NCI-H226 (cell line): ENCODE results near the gene ZNF672.
A peak's percentile ranks its signal among the peaks of the same experiment; 100 is the strongest.
"Not testable (repeated sequence)": the region's sequence is repeated elsewhere in the genome, so short reads cannot be mapped to it uniquely, and the experiment has no call there.

Source experiments
- DNase-seq: peaks from one replicate; pipeline ENCODE4 v3.0.0-alpha.2; 2015

Gene ZNF672

DNA sequence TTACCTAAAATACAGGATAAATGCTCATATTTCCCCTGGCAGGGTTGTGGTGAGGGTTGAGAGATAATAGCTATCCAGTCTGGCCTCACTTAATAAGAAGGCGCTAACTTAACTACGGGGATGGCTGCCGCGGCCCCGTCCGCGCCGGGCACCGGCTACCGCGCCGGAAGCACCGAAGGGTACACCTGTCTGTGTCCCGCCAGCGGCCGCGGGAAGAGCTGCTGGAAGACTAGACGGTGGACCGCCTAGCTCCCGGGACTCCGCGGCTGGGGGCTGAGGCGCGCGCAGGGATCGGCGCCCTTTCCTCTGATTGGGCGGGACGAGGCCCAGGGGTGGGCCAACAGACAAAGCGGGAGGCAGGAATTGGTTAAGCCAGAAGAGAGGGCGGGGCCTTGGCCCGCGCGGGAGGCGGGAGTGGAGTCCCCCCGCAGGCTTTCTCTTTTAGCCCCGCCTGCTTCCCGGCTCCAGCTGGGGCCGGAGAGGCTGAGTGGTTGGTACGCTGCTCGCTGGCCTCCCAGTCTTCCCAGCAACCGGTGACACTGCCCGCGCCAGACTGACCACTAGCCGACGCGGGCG, at the start of gene ZNF672:
TSS of gene ZNF672 (plus strand) at position 444 of the 576 bp plus-strand sequence. CDS start 9,051 bp downstream, outside the sequence.
- peak; percentile 97 for DNase-seq

DNA sequence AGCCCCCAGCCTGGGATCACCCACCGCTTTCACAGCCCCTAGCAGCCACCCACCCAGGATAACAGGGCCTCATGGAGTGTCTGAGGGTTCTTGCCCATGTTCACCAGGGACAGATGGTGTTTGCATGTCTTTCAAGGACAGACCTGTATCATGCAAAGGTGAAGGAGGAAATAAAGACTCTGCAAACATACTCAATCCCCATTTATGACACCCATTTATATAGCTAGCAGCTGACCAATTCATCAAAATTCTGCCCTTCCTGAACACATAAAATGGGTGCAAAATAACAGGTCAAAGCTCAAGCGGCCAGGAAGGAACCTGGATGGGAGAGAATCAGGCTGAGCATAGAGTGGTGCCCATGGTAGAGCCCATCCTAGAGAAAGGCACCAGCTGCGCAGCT, 49.7 kb upstream of the ZNF672 start:
- no peak for DNase-seq

DNA sequence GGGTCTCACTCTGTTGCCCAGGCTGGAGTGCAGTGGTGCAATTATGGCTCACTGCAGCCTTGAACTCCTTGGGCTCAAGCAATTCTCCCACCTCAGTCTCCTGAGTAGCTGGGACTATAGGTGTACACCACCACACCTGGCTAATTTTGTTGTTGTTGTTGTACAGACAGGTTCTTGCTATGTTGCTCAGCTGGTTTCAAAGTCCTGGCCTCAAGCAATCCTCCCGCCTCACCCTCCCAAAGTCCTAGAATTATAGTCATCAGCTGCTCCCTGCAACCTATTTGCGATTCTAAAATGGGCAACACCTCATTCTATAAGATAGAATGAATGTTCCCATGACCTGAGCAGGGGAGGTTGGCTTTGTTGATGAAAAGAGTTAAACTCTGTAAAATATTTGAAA, 48.7 kb upstream of the ZNF672 start:
- not testable (repeated sequence) for DNase-seq

DNA sequence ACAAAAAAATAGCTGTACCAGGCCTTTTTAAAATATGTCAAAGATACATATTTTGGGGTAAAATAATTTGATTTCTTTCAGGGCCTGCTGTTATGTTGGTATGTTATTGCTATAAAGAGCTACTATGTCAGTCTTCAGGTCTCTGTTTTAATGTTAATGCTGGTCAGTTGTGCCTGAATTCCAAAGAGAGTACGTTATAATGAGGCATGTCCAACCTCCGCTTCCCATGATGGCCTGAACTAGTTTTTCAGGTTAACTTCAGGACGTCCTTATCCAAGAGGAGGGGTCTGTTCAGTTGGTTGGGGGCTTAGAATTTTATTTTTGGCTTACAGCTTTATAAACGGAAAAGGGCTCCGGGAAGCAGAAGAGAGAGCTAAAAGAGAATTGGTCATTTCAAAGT, 47.6 kb upstream of the ZNF672 start:
- no peak for DNase-seq

DNA sequence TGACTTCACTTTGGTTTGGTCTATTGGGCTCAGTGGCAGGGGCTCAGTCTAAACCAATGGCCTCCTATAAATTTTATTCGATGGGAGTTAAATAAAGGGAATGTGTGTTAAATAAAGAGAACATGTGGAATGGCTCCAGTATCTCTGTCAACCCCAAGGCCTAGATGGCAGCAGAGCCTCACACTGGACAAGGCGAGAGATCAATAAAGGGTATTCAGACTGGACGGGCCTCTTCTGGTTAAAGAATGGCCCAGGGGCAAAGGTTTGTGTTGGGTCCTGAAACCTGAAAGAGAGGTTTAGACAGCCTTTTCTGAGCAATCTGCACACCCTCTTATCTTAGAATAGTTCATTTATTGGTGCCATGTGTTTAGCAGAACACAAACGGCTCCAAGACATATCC, 47.0 kb upstream of the ZNF672 start:
- no peak for DNase-seq

DNA sequence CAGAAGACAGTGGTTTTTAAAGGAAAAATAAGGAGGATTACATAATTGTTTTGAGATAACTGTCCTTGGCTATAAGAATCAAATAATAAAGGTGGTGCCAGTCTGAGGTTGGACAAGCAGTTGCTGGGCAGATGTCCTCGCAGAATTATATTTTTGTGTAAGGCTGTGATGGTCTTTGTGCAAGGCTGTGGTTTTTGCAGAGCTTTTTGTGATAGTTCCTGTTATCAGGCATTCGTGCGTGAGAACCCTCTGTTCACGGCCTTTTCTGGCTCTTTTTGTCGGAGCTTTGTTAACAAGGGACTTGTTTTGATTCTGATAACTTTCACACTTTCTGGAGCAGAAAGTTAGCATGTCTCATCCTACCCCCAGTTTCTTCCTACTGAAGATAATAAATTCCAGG, 45.7 kb upstream of the ZNF672 start:
- no peak for DNase-seq

GRCh38 chr1:248793592-248793991, 44.4 kb upstream of the ZNF672 start:
- DNase-seq: no peak

- DNase-seq: not testable (repeated sequence)
Observed at GRCh38 chr1:248794663-248795062, 43.4 kb upstream of the ZNF672 start.

GRCh38 chr1:248798791-248799190, 39.2 kb upstream of the ZNF672 start:
- no peak for DNase-seq

DNA sequence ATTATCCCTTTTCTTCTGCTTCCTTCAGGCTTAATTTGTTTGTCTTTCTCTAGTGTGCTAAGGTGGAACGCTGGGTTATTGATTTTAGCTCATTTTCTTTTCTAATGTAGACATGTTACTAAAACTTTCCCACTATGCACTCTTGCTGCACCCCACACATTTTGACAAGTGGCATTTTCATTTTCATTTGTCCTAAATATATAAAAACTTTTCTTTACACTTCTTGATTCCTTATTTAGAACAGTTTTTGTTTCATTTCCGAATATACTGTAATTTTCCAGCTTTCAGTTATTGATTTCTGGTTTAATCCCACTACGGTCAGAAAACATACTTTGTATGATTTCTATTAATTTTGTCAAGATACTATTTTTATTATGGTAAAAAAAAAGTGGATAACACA, 37.6 kb upstream of the ZNF672 start:
- DNase-seq: no peak

DNA sequence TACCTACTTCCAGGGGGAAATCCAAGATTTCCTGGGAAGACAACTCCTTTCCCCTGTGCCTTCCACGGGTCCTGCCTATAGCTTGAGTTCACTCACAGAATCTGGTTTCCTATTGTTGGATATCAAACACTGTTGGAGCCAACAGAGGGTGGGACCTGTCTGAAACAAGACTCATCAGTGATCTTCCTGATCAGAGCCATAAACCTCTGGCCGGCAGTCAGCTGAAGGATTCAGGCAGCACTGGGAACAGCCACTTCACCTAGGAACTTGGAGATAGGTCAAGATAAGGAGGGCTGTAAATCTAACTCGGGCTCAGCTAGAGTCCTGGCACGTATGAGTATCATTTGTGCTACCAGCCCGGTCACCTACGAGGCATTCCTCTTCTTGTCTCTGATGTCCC, 35.6 kb upstream of the ZNF672 start:
- no peak for DNase-seq

GRCh38 chr1:248803501-248803900, 34.5 kb upstream of the ZNF672 start:
- not testable (repeated sequence) for DNase-seq

- no peak for DNase-seq
Observed at GRCh38 chr1:248804771-248805681, 33.0 kb upstream of the ZNF672 start.

GRCh38 chr1:248805876-248806275, 32.1 kb upstream of the ZNF672 start:
- no peak for DNase-seq

DNA sequence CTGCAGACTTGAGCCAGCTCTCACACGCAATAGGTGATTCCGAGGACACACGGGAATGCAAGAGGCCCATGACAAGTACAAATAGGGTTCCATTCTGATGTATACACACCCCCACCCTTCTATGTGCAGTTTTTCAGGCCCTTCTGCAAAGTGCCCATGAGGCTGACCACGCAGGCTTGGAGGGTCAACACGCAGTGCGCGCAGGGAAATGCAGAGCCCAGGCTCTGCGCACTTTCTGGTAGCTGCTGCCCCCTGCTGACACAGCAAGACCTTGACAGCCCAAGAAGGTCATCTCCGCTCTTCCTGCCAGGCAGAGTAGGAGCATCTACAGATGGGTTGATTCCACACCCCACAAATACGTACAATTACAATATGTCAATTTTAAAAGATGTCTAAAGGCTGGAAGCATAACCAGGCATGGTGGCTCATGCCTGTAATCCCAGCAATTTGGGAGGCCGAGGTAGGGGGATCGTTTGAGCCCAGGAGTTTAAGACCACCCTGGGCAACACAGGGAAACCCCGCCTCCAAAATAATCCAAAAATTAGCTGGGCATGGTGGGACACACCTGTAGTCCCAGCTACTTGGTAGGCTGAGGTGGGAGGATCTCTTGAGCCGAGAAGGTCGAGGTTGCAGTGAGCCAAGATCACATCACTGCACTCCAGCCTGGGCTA, 30.8 kb upstream of the ZNF672 start:
- no peak for DNase-seq

- DNase-seq: no peak
Observed at GRCh38 chr1:248808876-248809275, 29.1 kb upstream of the ZNF672 start.

GRCh38 chr1:248810000-248810726, 27.9 kb upstream of the ZNF672 start:
- DNase-seq: no peak

DNA sequence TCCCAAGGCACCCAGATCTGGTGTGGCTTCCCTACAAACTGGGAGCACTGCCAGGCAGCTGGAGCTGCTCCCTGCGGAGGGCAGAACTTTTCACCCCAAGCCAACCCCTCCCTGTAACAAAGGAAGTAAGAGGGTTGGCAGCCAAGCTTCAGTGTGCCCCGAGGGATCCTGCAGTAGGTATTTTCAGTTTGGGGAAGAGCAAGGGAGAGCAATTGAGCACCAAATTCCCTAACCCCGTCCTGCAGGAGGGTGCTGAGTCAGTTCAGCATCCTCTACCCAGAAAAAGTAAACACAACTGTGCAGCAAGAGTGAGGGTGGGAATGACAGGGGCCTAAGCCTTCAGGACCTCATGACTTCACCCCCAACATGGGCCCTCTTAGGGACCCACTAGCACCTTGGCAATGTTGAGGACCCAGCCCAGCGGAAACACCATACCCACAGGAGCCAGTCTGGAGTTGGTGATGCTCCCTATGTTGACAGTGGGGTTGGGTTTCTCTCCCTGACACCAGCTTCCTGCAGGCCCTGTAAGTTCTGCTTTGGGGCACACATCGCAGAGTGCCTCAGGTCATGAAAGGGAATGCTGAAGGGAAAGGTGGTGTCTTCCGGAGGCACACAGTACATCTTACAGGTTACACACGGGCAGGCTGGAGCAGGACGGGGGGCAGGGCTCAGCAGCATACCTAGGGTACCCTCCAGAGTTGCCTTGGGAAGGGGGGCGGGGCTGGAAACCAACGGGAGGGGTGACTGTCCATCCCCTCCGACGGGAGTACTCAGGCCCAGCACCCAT, 27.1 kb upstream of the ZNF672 start:
- peak; percentile 64 for DNase-seq

GRCh38 chr1:248811514-248812490, 26.2 kb upstream of the ZNF672 start:
- DNase-seq: no peak

GRCh38 chr1:248812736-248813425, 25.1 kb upstream of the ZNF672 start:
- DNase-seq: no peak
